Activated B cell treated with CpG ODN at 0.5 μM for 24 hours (primary cell): Measurements from ENCODE around the gene SLC51A. TPM values are rescaled to one million over a fixed set of nuclear protein-coding genes. Genes with fewer than 3 reads are reported as not detected.

Experiments
- ATAC-seq: fragments of 200-7000 bp; cut with Tn5 transposase; one replicate; pipeline ENCODE4 v1.10.0; 2021; ENCODE audit warnings: low read depth, mild to moderate bottlenecking, moderate library complexity
- CTCF ChIA-PET: fragments of 350-600 bp; sonication (Branson Sonifier 250); formaldehyde crosslinking; loops from one replicate; lab custom pipeline; 2021; ENCODE audit warnings: antibody characterized with exemption; lab: Charles Lee
- POLR2A ChIA-PET: fragments of 350-600 bp; sonication (Branson Sonifier 250); formaldehyde crosslinking; loops from one replicate; lab custom pipeline; 2021; ENCODE audit warnings: antibody characterized with exemption; lab: Charles Lee
- DNase-seq: peaks from one replicate; pipeline ENCODE4 v3.0.0; 2022
- H3K27ac Mint-ChIP-seq: one replicate; pipeline ENCODE4 v1.8.0; 2020; ENCODE audit warnings: mixed read lengths
- H3K27me3 Mint-ChIP-seq: one replicate; pipeline ENCODE4 v1.8.0; 2021; ENCODE audit warnings: mixed read lengths
- H3K36me3 Mint-ChIP-seq: one replicate; pipeline ENCODE4 v1.8.0; 2021; ENCODE audit warnings: low read depth, mixed read lengths
- H3K4me1 Mint-ChIP-seq: one replicate; pipeline ENCODE4 v1.8.0; 2021; ENCODE audit warnings: mixed read lengths
- H3K4me3 Mint-ChIP-seq: one replicate; pipeline ENCODE4 v1.8.0; 2020; ENCODE audit warnings: mild to moderate bottlenecking, mixed read lengths
- H3K9me3 Mint-ChIP-seq: one replicate; pipeline ENCODE4 v1.8.0; 2020; ENCODE audit warnings: mixed read lengths
- CTCF ChIP-seq: fragments of 200-600 bp; IDR thresholded peaks from one replicate; pipeline ENCODE4 v1.8.0; 2022; ENCODE audit warnings: antibody characterized with exemption, mild to moderate bottlenecking
- intact Hi-C: fragments of 100-400 bp; cut with micrococcal nuclease; formaldehyde crosslinking; loops from one replicate; pipeline ENCODE4 v1.15.1; 2024
- total RNA-seq: library from RNA; stranded (reverse); gene quantifications from 2 replicates; pipeline ENCODE4 v1.2.3, GENCODE V29; 2022

SLC51A gene
- total RNA-seq, 1 donor from 2014 or later = not detected

GRCh38 chr3:196195664-196196265 lies 20.6 kb upstream of the SLC51A start:
- TF ChIP-seq CTCF = no peak
- CTCF ChIA-PET = interaction anchor here (0.6 to 4.9 kb wide), 14 partner anchors 9 to 174 kb away, joined by 3 to 172 read pairs (median 4); no protein-coding TSS in a partner anchor
- Mint-ChIP-seq H3K27ac (no peak overlapping the region), H3K4me3 (no peak overlapping the region), H3K27me3 (no peaks in the 10 kb centered on the region), H3K9me3 (no peaks in the 10 kb centered on the region), H3K36me3 (no peaks in the 10 kb centered on the region), H3K4me1 (peaks cover 40% of the 10 kb centered on the region)
- ATAC-seq (no peak), DNase-seq (no peak)
- intact Hi-C loops = loop anchor here (1.0 to 10.0 kb wide), 3 partner anchors 122 to 291 kb away; partner anchors contain the start of gene TNK2
- POLR2A ChIA-PET = interaction anchor here (0.8 to 7.8 kb wide), 6 partner anchors 15 to 125 kb away, joined by 3 to 116 read pairs (median 5); no protein-coding TSS in a partner anchor

GRCh38 chr3:196197524-196197923 lies 18.8 kb upstream of the SLC51A start:
- POLR2A ChIA-PET = no interaction called here
- intact Hi-C loops = loop anchor here (2.0 to 10.0 kb wide), 2 partner anchors 177 to 293 kb away; partner anchors contain the start of gene TNK2
- ATAC-seq (no peak), DNase-seq (no peak)
- Mint-ChIP-seq H3K4me3 (no peak overlapping the region), H3K4me1 (peaks cover 29% of the 10 kb centered on the region), H3K36me3 (no peaks in the 10 kb centered on the region), H3K9me3 (no peaks in the 10 kb centered on the region), H3K27me3 (no peaks in the 10 kb centered on the region), H3K27ac (no peak overlapping the region)
- TF ChIP-seq CTCF = no peak
- CTCF ChIA-PET = interaction anchor here (1.1 to 4.9 kb wide), 5 partner anchors 11 to 171 kb away, joined by 3 to 172 read pairs (median 8); no protein-coding TSS in a partner anchor

- peaks cover 29% of the 10 kb centered on the region for H3K4me1 Mint-ChIP-seq
- H3K9me3 Mint-ChIP-seq = no peaks in the 10 kb centered on the region
- H3K36me3 Mint-ChIP-seq = no peaks in the 10 kb centered on the region
- no peak for DNase-seq
- TF ChIP-seq CTCF = no peak
- no peak overlapping the region for H3K27ac Mint-ChIP-seq
- H3K4me3 Mint-ChIP-seq = no peak overlapping the region
- intact Hi-C loops = loop anchor here (10.0 kb wide), 1 partner anchor 293 kb away; the partner anchor contains the start of gene TNK2
- no peak for ATAC-seq
- no peaks in the 10 kb centered on the region for H3K27me3 Mint-ChIP-seq
- ChIA-PET CTCF (interaction anchor here (4.9 kb wide), 1 partner anchor 126 kb away, joined by 172 read pairs; no protein-coding TSS in a partner anchor), POLR2A (no interaction called here)
Observed at GRCh38 chr3:196198081-196198675, 18.2 kb upstream of the SLC51A start.

- Mint-ChIP-seq H3K36me3 (no peaks in the 10 kb centered on the region), H3K9me3 (no peaks in the 10 kb centered on the region), H3K27ac (no peak overlapping the region), H3K4me3 (no peak overlapping the region), H3K4me1 (peaks cover 32% of the 10 kb centered on the region), H3K27me3 (no peaks in the 10 kb centered on the region)
- CTCF ChIA-PET = interaction anchor here (4.9 kb wide), 1 partner anchor 127 kb away, joined by 172 read pairs; no protein-coding TSS in a partner anchor
- ATAC-seq = no peak
- intact Hi-C loops = loop anchor here (10.0 kb wide), 1 partner anchor 294 kb away; the partner anchor contains the start of gene TNK2
- no peak for TF ChIP-seq CTCF
- POLR2A ChIA-PET = interaction anchor here (0.5 kb wide), 1 partner anchor 192 kb away, joined by 5 read pairs; no protein-coding TSS in a partner anchor
- DNase-seq = no peak
Observed at GRCh38 chr3:196198771-196199753, 17.3 kb upstream of the SLC51A start.
